Effector memory CD4-positive, alpha-beta T cell (primary cell): ENCODE results near the gene LPAR6.

ENCODE experiments used
- DNase-seq, 3 donors: peaks; one replicate each; pipeline ENCODE4 v3.0.0-alpha.2; 2020
- H3K27ac ChIP-seq: 2 replicates; pipeline ENCODE4 v1.7.0; 2013; ENCODE audit warnings: mild to moderate bottlenecking, low read length, moderate library complexity; ENCODE audit not compliant: insufficient read depth, poor library complexity, severe bottlenecking
- H3K27me3 ChIP-seq: replicated peaks from 2 replicates; pipeline ENCODE4 v1.7.0; 2013; ENCODE audit warnings: mild to moderate bottlenecking, low read length; ENCODE audit not compliant: insufficient read depth, control insufficient read depth, poor library complexity, severe bottlenecking
- H3K36me3 ChIP-seq: 2 replicates; pipeline ENCODE4 v1.7.0; 2013; ENCODE audit warnings: mild to moderate bottlenecking, low read length, moderate library complexity; ENCODE audit not compliant: control insufficient read depth, insufficient read depth
- H3K4me1 ChIP-seq: 2 replicates; pipeline ENCODE4 v1.7.0; 2013; ENCODE audit warnings: low read length, mild to moderate bottlenecking; ENCODE audit not compliant: control insufficient read depth, insufficient read depth, poor library complexity, severe bottlenecking
- H3K4me3 ChIP-seq: 2 replicates; pipeline ENCODE4 v1.7.0; 2013; ENCODE audit warnings: low read length, low read depth, mild to moderate bottlenecking; ENCODE audit not compliant: insufficient read depth, poor library complexity, severe bottlenecking
- H3K9me3 ChIP-seq: 2 replicates; pipeline ENCODE4 v1.7.0; 2013; ENCODE audit warnings: mild to moderate bottlenecking, low read length, moderate library complexity; ENCODE audit not compliant: control insufficient read depth

Gene LPAR6

DNA sequence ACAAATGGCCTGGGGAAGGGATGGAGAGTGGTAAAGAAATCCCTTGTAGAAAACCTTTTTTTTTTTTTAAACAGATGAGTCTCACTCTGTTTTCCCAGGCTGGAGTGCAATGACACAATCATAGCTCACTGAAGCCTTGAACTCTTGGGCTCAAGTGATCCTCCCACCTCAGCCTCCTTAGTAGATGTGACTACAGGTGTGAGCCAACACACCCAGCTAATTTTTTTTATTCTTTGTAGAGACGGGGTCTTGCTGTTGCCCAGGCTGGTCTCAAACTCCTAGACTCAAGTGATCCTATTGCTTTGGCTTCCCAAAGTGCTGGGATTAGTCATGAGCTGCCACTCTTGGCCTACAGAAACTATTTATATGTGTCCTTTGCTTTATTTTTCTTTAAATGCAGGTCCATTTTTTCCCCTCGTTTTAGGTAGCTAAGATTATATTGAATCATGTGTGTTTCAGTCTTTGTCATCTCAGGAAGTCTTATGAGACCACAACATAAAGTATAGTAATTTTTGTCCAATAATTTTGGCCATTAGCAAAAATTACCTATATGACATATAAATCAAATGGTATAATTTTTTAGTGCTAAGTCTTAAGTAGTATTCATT is 10.5 kb downstream of the LPAR6 start:
- Histone ChIP-seq H3K27ac (peak overlapping the region; percentile 50), H3K4me3 (no peak overlapping the region), H3K27me3 (no peaks in the 10 kb centered on the region), H3K9me3 (no peaks in the 10 kb centered on the region), H3K36me3 (no peaks in the 10 kb centered on the region), H3K4me1 (peaks cover 17% of the 10 kb centered on the region)
- DNase-seq: no peak

DNA sequence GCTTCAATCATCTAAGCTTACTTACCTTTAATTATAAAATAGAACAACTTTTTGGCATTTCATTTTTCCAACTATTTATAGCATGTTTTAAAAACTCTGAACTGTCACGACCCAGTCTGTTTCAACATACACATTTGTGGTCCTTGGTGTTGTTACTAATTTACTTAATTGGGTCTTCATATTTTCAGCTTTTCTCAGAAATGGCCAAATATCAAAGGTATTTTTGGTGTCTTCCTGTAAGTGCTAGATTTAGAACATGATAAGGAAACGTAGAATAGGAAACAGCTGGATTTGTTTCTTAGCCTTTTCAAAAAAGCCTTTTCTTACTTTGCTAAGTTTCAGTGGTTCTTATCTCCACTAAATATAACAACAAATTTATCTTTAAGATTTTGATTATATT is 11.4 kb downstream of the LPAR6 start:
- Histone ChIP-seq H3K4me1 (peaks cover 13% of the 10 kb centered on the region), H3K27me3 (no peaks in the 10 kb centered on the region), H3K4me3 (no peak overlapping the region), H3K9me3 (no peaks in the 10 kb centered on the region), H3K36me3 (no peaks in the 10 kb centered on the region), H3K27ac (peak overlapping the region; percentile 2)
- DNase-seq: no peak

DNA sequence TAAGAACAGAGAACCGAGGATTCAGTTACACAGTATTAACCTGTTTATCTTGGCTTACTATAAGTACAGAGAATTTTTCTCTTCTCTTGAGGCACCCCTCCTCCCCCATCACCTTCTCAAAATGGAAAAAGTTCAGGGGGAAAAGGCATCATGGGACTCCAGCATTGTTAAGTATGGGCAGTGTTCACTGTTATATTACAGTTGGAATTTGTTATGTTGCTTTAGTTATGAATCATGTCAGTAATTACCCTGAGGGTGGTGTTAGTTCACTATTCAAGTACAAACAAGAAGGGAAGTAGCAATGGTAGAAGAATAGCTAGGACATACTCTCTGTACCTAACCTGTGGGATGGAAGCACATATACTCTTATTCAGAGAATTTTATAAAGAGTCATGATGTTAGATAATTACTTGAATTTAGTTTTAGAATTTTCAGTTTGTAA is 12.0 kb downstream of the LPAR6 start:
- Histone ChIP-seq H3K4me3 (no peak overlapping the region), H3K9me3 (no peaks in the 10 kb centered on the region), H3K4me1 (peaks cover 13% of the 10 kb centered on the region), H3K27ac (peak overlapping the region; percentile 2), H3K27me3 (no peaks in the 10 kb centered on the region), H3K36me3 (no peaks in the 10 kb centered on the region)
- DNase-seq: no peak

DNA sequence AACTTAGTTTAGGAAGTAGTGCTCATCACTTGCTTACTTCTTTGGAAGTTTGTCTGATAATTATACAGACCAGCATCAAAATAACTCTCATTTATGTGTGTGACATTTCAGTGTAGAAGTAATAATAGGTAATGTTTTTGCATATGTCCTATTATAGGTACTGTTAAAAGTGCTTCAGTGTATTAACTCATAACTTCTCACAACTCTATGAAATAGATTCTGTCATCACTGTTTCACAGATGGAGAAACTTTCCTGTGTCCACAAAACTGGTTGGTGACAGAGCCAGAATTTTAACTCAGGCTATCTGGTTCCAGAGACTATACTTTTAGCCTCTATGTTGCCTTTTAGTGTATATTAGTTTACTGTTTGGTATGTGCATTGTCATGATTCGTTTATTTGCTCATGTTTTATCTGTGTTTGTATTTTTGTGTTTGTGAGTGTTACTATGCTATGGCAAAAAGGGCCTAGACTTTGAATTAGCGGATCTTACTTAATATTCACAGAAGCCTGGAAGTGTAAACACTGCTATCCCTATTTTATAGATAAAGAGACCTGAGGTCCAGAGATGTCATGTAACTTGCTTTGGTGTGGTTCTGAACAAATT is 12.7 kb downstream of the LPAR6 start:
- H3K4me3 ChIP-seq: no peak overlapping the region
- peak overlapping the region; percentile 2 for H3K27ac ChIP-seq
- H3K4me1 ChIP-seq: peaks cover 13% of the 10 kb centered on the region

DNA sequence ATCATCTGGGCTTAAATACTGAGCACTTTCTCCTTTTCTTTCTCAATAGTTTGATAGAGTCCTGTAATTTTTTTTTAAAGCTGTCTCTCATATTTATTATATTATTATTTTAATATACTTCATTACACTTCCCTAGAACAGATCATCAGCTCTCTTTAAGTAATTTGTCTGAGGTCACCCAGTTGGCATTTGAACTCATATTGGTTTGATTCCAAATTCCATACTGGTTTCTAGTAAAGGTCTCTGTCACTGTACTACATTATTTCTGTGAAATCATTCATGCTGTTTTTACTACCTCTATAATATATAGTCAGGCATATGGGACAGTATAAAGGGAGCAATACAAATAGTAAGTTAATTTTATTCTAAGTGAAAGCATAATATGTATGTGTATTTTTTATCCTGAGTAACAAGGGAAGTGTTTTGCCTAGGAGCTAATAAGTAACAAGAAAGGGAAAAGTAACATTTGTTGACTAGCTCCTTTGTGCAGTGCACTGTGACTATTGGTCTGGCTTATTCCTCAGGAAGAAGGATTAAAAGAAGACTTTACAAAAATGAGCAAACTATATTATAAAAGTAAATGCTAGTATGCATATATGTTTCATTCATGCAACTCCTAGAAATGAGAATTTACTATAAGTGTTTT is 14.3 kb downstream of the LPAR6 start:
- H3K27ac ChIP-seq: peak overlapping the region; percentile 1
- no peaks in the 10 kb centered on the region for H3K27me3 ChIP-seq
- no peak overlapping the region for H3K4me3 ChIP-seq
- DNase-seq: no peak
- H3K9me3 ChIP-seq: no peaks in the 10 kb centered on the region
- H3K4me1 ChIP-seq: peaks cover 13% of the 10 kb centered on the region
- H3K36me3 ChIP-seq: peaks cover under 1% of the 10 kb centered on the region

More for the DNA sequence above, 12.7 kb downstream of the LPAR6 start:
- H3K36me3 ChIP-seq: no peaks in the 10 kb centered on the region
- H3K27me3 ChIP-seq: no peaks in the 10 kb centered on the region
- no peaks in the 10 kb centered on the region for H3K9me3 ChIP-seq
- DNase-seq: no peak

DNA sequence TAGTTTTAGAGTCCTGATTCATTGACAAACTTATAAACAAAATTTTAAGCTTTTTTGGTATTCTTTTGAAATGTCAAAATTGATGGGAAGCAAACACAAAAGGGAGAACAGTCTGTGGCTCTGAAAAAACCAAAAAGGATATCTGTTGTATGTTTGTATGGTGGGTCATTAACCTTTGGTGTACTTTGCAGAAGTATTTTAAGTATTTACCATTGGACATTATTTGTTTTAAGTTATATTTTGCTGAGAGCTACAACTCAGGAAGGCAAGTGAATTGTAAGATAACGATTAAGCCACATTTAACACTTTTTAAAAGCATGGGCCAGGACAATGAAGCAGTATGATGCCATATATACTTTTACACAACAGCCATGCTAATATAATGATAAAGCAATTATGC is 15.2 kb downstream of the LPAR6 start:
- no peaks in the 10 kb centered on the region for H3K9me3 ChIP-seq
- peaks cover 6% of the 10 kb centered on the region for H3K36me3 ChIP-seq
- H3K27me3 ChIP-seq: no peaks in the 10 kb centered on the region
- no peak overlapping the region for H3K27ac ChIP-seq
- no peak for DNase-seq
- peaks cover 7% of the 10 kb centered on the region for H3K4me1 ChIP-seq
- no peak overlapping the region for H3K4me3 ChIP-seq

DNA sequence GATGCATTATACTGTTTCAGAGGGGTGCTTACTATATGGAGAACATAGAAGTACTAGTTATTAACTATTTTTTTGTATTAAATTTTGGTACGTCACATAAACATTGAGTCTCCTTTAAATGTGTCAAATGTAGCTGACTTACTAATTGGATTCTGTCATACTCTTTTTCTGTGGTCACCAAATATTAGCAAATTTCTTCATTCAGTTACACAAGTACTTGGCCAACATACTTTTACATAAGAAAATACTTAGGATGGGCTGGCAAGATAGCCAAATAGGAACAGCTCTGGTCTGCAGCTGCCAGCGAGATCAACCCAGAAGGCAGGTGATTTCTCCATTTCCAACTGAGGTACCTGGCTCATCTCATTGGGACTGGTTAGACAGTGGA is 19.2 kb downstream of the LPAR6 start:
- peaks cover 10% of the 10 kb centered on the region for H3K36me3 ChIP-seq
- no peak overlapping the region for H3K27ac ChIP-seq
- DNase-seq: no peak
- H3K4me1 ChIP-seq: peaks cover 3% of the 10 kb centered on the region
- H3K4me3 ChIP-seq: no peak overlapping the region
- H3K9me3 ChIP-seq: no peaks in the 10 kb centered on the region
- H3K27me3 ChIP-seq: no peaks in the 10 kb centered on the region

DNA sequence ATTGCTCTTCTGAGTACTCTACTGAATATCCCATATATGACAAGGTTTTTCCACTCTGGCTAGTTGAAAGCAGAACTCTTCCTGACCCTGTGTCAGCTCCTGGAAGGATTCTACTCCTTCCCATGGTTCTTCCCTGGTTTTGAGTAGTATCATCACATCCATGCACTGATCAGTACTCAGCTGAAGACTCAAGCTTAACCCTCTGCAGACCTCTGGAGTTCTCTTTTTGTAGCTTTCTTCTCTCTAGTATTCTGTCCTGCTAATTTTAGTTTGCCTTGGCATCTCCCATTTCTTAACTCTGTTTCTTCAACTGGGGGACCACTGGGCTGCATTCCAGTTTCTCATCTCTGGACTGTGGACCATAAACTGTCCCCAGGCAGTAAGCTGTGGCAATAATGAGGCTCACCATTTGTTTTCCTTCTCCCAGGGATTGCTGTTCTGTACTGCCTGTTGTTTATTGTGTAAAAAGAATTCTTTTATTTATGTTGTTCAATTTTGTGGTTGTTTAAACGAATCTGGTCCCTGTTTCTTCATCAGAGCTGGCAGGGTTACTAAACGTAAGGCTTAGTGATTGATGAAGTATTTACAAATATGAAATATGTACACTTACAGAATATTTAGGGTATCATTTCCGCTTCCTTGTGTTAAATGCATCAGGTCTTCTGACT is 19.7 kb downstream of the LPAR6 start:
- H3K27me3 ChIP-seq: no peaks in the 10 kb centered on the region
- H3K9me3 ChIP-seq: no peaks in the 10 kb centered on the region
- H3K36me3 ChIP-seq: peaks cover 10% of the 10 kb centered on the region
- no peak overlapping the region for H3K4me3 ChIP-seq
- no peaks in the 10 kb centered on the region for H3K4me1 ChIP-seq
- no peak for DNase-seq
- no peak overlapping the region for H3K27ac ChIP-seq

DNA sequence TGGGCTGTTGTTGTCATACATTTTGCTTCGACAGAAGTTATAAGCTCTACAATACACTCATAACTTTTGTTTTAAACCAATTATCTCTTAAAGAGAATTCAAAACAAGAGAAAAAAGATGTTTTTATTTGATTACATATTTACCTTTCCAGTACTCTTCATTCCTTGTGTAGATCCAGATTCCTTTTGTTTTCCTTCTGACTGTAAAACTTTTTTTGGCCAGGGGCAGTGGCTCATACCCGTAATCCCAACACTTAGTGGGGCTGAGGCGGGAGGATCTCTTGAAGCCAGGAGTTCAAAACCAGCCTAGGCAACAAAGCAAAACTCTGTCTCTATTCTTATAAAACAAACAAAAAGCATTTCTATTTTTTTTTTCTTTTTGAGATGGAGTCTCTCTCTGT is 21.7 kb downstream of the LPAR6 start:
- H3K36me3 ChIP-seq: peaks cover 10% of the 10 kb centered on the region
- H3K4me3 ChIP-seq: no peak overlapping the region
- no peaks in the 10 kb centered on the region for H3K4me1 ChIP-seq
- H3K27me3 ChIP-seq: no peaks in the 10 kb centered on the region
- DNase-seq: no peak
- H3K9me3 ChIP-seq: no peaks in the 10 kb centered on the region
- no peak overlapping the region for H3K27ac ChIP-seq

DNA sequence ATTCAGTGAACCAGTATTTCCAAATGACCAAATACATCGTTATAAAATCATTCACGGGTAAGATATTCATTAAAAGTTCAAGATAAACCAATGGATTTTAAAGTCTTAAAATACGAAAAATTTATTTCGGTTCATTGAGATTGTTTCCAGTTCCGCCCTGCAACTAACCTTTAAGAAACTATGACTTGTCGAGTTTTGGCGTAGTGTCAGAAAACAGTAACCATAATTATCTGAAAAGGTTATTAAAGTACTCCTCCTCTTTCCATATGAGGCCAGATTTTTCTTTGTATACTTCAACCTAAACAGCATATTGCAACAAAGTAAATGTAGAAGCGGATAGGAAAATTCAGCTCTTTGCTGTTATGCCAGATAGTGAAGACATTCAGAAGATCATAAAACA is 26.1 kb downstream of the LPAR6 start:
- no peak for DNase-seq
- Histone ChIP-seq H3K36me3 (peaks cover 3% of the 10 kb centered on the region), H3K4me3 (no peak overlapping the region), H3K4me1 (no peaks in the 10 kb centered on the region), H3K27ac (no peak overlapping the region), H3K27me3 (no peaks in the 10 kb centered on the region), H3K9me3 (no peaks in the 10 kb centered on the region)
